Endothelial cell of umbilical vein (primary cell): Measurements from ENCODE around the gene HSPA1B. TPM values are rescaled to one million over a fixed set of nuclear protein-coding genes. Genes with fewer than 3 reads are reported as not detected.

Source experiments
- BruUV-seq: library from RNA; stranded (reverse); fragments of 400-500 nt; replicated peaks from 2 replicates; lab custom pipeline; 2021; lab: Mats Ljungman, UMichigan
- CTCF ChIA-PET: fragments of 300-600, 350-600 bp; sonication (Branson Sonifier 250); formaldehyde crosslinking; loops from one replicate; lab custom pipeline; 2021; ENCODE audit warnings: antibody characterized with exemption, inconsistent platforms; lab: Charles Lee
- POLR2A ChIA-PET: fragments of 300-600, 350-600 bp; sonication (Branson Sonifier 250); formaldehyde crosslinking; loops from one replicate; lab custom pipeline; 2021; ENCODE audit warnings: antibody characterized with exemption, inconsistent platforms; lab: Charles Lee
- DNase-seq: peaks from one replicate; pipeline ENCODE4 v3.0.0-alpha.2; 2011; ENCODE audit warnings: low read depth, low spot score
- FAIRE-seq: peaks from 2 replicates; lab custom pipeline; 2011; peaks lifted over from hg19 to GRCh38; lab: Jason Lieb, UNC
- H2AFZ ChIP-seq: 2 replicates; pipeline ENCODE4 v1.6.0; 2012; ENCODE audit warnings: low read depth, low read length, control low read depth, inconsistent platforms
- H3K27ac ChIP-seq: 2 replicates; pipeline ENCODE4 v1.5.1; 2011; ENCODE audit warnings: low read depth, mild to moderate bottlenecking, control low read depth, low read length, moderate library complexity; ENCODE audit not compliant: insufficient read depth
- H3K27me3 ChIP-seq, 2 experiments: 2 replicates each; pipeline versions ENCODE4 v1.6.0 to v1.6.1; 2011; ENCODE audit warnings: low read length in 2 of 2, mixed read lengths in 1 of 2; ENCODE audit not compliant: control insufficient read depth in 2 of 2, insufficient read depth in 2 of 2
- H3K36me3 ChIP-seq, 2 experiments: 2 replicates in 1 of 2; 3 replicates in 1 of 2; pipeline ENCODE4 v1.5.1; 2011; ENCODE audit warnings: low read length in 2 of 2, mild to moderate bottlenecking in 1 of 2, moderate library complexity in 1 of 2; ENCODE audit not compliant: control insufficient read depth in 2 of 2, insufficient read depth in 2 of 2; ENCODE audit errors: extremely low read depth in 1 of 2
- H3K4me1 ChIP-seq: 3 replicates; pipeline ENCODE4 v1.5.1; 2011; ENCODE audit warnings: mild to moderate bottlenecking, low read length; ENCODE audit not compliant: control insufficient read depth, insufficient read depth; ENCODE audit errors: extremely low read depth
- H3K4me2 ChIP-seq: 2 replicates; pipeline ENCODE4 v1.6.1; 2011; ENCODE audit warnings: low read length, control low read depth, mixed read lengths; ENCODE audit not compliant: insufficient read depth
- H3K4me3 ChIP-seq, 3 experiments: fragments of 200-600 bp in 1 of 3; sonication (generic), shearing (Covaris generic) in 1 of 3; replicated peaks in 1 of 3; 2 replicates each; pipeline ENCODE4 v1.5.1; 2011 to 2016; ENCODE audit warnings: control low read depth in 3 of 3, low read length in 3 of 3, mild to moderate bottlenecking in 2 of 3, inconsistent platforms in 1 of 3, low read depth in 1 of 3, moderate library complexity in 1 of 3; ENCODE audit not compliant: insufficient read depth in 1 of 3
- H3K79me2 ChIP-seq: 2 replicates; pipeline ENCODE4 v1.6.0; 2012; ENCODE audit warnings: low read length, inconsistent platforms; ENCODE audit not compliant: control insufficient read depth, insufficient read depth
- H3K9ac ChIP-seq: replicated peaks from 2 replicates; pipeline ENCODE3; 2011; ENCODE audit warnings: low read length, control low read depth; ENCODE audit not compliant: insufficient read depth; ENCODE audit errors: extremely low read depth
- H3K9me1 ChIP-seq: replicated peaks from 3 replicates; pipeline ENCODE4 v1.6.0; 2011; ENCODE audit warnings: mild to moderate bottlenecking, low read length; ENCODE audit not compliant: control insufficient read depth, insufficient read depth; ENCODE audit errors: extremely low read depth
- H3K9me3 ChIP-seq: replicated peaks from 2 replicates; pipeline ENCODE4 v1.5.1; 2012; ENCODE audit warnings: low read length, inconsistent platforms; ENCODE audit not compliant: control insufficient read depth, insufficient read depth
- H4K20me1 ChIP-seq: replicated peaks from 2 replicates; pipeline ENCODE3; 2011; ENCODE audit warnings: mild to moderate bottlenecking, low read length; ENCODE audit not compliant: control insufficient read depth, insufficient read depth; ENCODE audit errors: extremely low read depth
- EZH2 ChIP-seq: IDR thresholded peaks from 2 replicates; pipeline ENCODE4 v1.6.1; 2012; ENCODE audit warnings: borderline replicate concordance, low read depth, mild to moderate bottlenecking, moderate library complexity, low read length, inconsistent platforms; ENCODE audit not compliant: severe bottlenecking
- FOS ChIP-seq: IDR thresholded peaks from 2 replicates; pipeline ENCODE4 v1.6.1; 2011; ENCODE audit warnings: mild to moderate bottlenecking, low read length, moderate library complexity, borderline replicate concordance; ENCODE audit not compliant: insufficient read depth
- GATA2 ChIP-seq: IDR thresholded peaks from 2 replicates; pipeline ENCODE4 v1.7.0; 2011; ENCODE audit warnings: low read depth, mild to moderate bottlenecking, moderate library complexity, mixed read lengths, low read length; ENCODE audit not compliant: insufficient read length, insufficient read depth
- JUN ChIP-seq: IDR thresholded peaks from 2 replicates; pipeline ENCODE4 v1.6.1; 2011; ENCODE audit warnings: borderline replicate concordance, low read depth; ENCODE audit not compliant: insufficient read length, insufficient read depth
- MYC ChIP-seq: IDR thresholded peaks from one replicate; pipeline ENCODE4 v1.6.1; 2011; ENCODE audit warnings: mild to moderate bottlenecking, low read depth, low read length
- POLR2A ChIP-seq: IDR thresholded peaks from 2 replicates; pipeline ENCODE4 v1.6.1; 2012; ENCODE audit warnings: low read depth, mild to moderate bottlenecking, control low read depth, low read length
- POLR2AphosphoS5 ChIP-seq: IDR thresholded peaks from 2 replicates; pipeline ENCODE4 v1.6.1; 2012; ENCODE audit warnings: low read depth, mild to moderate bottlenecking, control low read depth, low read length, moderate library complexity; ENCODE audit not compliant: insufficient read depth
- dilution Hi-C: fragments of 300-500 bp; cut with MboI; formaldehyde crosslinking; loops from one replicate; pipeline ENCODE4 v1.15.0; 2019; ENCODE audit warnings: low sequenced_read_pairs; ENCODE audit not compliant: extremely low pct_ligation_motif_present
- intact Hi-C: fragments of 100-400 bp; cut with micrococcal nuclease; formaldehyde crosslinking; loops from one replicate; pipeline ENCODE4 v1.10.0; 2022
- polyA plus RNA-seq, 4 experiments: library from polyadenylated mRNA; depleted of rRNA in 3 of 4; stranded (reverse) in 3 of 4; unstranded in 1 of 4; fragments of >200 nt; gene quantifications; 2 replicates each; pipeline versions ENCODE4 v1.2.1 to v1.2.3, GENCODE V29; 2011 to 2012; ENCODE audit warnings: missing spikeins in 1 of 4
- total RNA-seq: library from RNA; stranded (reverse); gene quantifications from 2 replicates; pipeline ENCODE4 v1.2.3, GENCODE V29; 2021
- TF ChIP-seq, protein P1 (sequence below): IDR thresholded peaks from 2 replicates; pipeline ENCODE4 v1.6.1; 2011; ENCODE audit not compliant: insufficient read depth, insufficient read length
- TF ChIP-seq, protein P2 (sequence below), 2 donors: IDR thresholded peaks; 1 replicate in 1 of 2; 2 replicates in 1 of 2; pipeline ENCODE4 v1.5.1; 2011; ENCODE audit warnings: low read length in 2 of 2, mild to moderate bottlenecking in 2 of 2, moderate library complexity in 2 of 2, control low read depth in 1 of 2, inconsistent platforms in 1 of 2, low read depth in 1 of 2; ENCODE audit not compliant: insufficient read depth in 1 of 2; ENCODE audit errors: extremely low read depth in 1 of 2

The HSPA1B gene
- total and polyA plus RNA-seq, 2 donors (not counting 3 experiments of a cell fraction or from before 2014, with no cell fraction given) = 27.1 to 54.0 TPM

DNA sequence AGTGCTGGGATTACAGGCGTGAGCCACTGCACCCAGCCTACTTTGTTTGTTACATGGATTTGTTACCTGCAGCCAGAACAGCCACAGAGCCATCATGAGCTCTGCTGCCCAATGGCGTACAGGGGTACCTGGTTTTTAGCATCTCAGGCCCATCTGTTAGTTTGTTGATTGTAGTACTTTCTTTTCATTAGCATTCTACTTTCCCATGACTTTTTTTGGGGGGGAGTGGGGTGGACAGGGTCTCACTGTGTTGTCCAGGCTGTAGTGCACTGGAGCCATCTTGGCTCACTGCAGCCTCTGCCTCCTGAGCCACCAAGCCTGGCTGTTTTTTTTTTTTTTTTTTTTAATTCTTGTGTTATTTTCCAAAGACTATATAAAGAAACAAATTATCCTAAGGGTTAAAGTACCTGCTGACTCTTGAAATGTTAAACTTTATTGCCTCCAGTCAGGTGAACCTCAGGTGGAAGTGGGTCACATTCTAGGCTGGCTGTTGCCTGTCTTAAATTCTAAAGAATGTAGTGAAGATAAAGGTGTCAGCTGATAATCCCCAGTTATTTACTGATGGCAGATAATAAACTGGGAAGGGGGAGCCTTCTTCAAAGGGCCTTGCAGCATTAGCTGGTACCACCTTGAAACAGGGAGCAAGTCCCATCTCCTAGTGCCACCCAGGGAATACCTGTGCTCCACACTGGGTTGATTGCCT, 19.9 kb downstream of the HSPA1B start:
- Histone ChIP-seq H3K9me3 (no peaks in the 10 kb centered on the region), H3K79me2 (no peaks in the 10 kb centered on the region), H3K4me2 (no peak overlapping the region), H3K9me1 (no peaks in the 10 kb centered on the region), H3K36me3 (no peaks in the 10 kb centered on the region), H3K27me3 (no peaks in the 10 kb centered on the region), H3K9ac (no peak overlapping the region), H3K4me1 (no peaks in the 10 kb centered on the region), H3K27ac (no peak overlapping the region), H2AFZ (no peak overlapping the region), H4K20me1 (no peaks in the 10 kb centered on the region), H3K4me3 (no peak overlapping the region)
- DNase-seq = no peak
- dilution Hi-C loops (no loop called here), intact Hi-C loops (no loop called here)
- BruUV-seq = no TSS peak
- POLR2A ChIA-PET = no interaction called here
- CTCF ChIA-PET = interaction anchor here (1.3 kb wide), 1 partner anchor 9 kb away, joined by 4 read pairs; no protein-coding TSS in a partner anchor
- FAIRE-seq = no peak
- no peak for TF ChIP-seq JUN
- TF ChIP-seq FOS = no peak
- TF ChIP-seq POLR2A = no peak
- TF ChIP-seq, protein P1, sequence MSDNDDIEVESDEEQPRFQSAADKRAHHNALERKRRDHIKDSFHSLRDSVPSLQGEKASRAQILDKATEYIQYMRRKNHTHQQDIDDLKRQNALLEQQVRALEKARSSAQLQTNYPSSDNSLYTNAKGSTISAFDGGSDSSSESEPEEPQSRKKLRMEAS = no peak
- no peak for TF ChIP-seq MYC
- TF ChIP-seq, protein P2, sequence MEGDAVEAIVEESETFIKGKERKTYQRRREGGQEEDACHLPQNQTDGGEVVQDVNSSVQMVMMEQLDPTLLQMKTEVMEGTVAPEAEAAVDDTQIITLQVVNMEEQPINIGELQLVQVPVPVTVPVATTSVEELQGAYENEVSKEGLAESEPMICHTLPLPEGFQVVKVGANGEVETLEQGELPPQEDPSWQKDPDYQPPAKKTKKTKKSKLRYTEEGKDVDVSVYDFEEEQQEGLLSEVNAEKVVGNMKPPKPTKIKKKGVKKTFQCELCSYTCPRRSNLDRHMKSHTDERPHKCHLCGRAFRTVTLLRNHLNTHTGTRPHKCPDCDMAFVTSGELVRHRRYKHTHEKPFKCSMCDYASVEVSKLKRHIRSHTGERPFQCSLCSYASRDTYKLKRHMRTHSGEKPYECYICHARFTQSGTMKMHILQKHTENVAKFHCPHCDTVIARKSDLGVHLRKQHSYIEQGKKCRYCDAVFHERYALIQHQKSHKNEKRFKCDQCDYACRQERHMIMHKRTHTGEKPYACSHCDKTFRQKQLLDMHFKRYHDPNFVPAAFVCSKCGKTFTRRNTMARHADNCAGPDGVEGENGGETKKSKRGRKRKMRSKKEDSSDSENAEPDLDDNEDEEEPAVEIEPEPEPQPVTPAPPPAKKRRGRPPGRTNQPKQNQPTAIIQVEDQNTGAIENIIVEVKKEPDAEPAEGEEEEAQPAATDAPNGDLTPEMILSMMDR (IDR thresholded peaks at IDR 0.05; ENCODE audit: extremely low read depth in 1 of 2, insufficient read depth in 1 of 2, low read depth in 1 of 2, low read length in 2 of 2) = no peak
- TF ChIP-seq POLR2AphosphoS5 = no peak
- TF ChIP-seq EZH2 = no peak
- no peak for TF ChIP-seq GATA2
